Ectodermal cell (in vitro differentiated cells): ENCODE data around the gene OTULINL.

ENCODE experiments used
- H3K27ac ChIP-seq: 2 replicates; pipeline ENCODE4 v1.7.0; 2013; ENCODE audit warnings: mild to moderate bottlenecking, low read depth, low read length; ENCODE audit not compliant: insufficient read depth, poor library complexity, severe bottlenecking
- H3K27me3 ChIP-seq: 2 replicates; pipeline ENCODE4 v1.7.0; 2013; ENCODE audit warnings: mild to moderate bottlenecking, low read length; ENCODE audit not compliant: insufficient read depth, control insufficient read depth, poor library complexity, severe bottlenecking
- H3K36me3 ChIP-seq: one replicate; pipeline ENCODE4 v1.7.0; 2013; ENCODE audit warnings: low read length; ENCODE audit not compliant: control insufficient read depth, insufficient read depth
- H3K4me1 ChIP-seq: one replicate; pipeline ENCODE4 v1.7.0; 2013; ENCODE audit warnings: low read length; ENCODE audit not compliant: control insufficient read depth, insufficient read depth
- H3K4me3 ChIP-seq: 2 replicates; pipeline ENCODE4 v1.7.0; 2013; ENCODE audit warnings: low read depth, low read length, control low read depth; ENCODE audit not compliant: insufficient read depth
- H3K9me3 ChIP-seq: 2 replicates; pipeline ENCODE4 v1.7.0; 2013; ENCODE audit warnings: mild to moderate bottlenecking, low read length, moderate library complexity; ENCODE audit not compliant: control insufficient read depth
- WGBS, 2 experiments: methylation state at CpG; one replicate each; pipeline ENCODE4 v1.1.7; 2013; ENCODE audit warnings: missing lambda C conversion rate in 2 of 2; 5-methylcytosine and 5-hydroxymethylcytosine counted together

Gene OTULINL

GRCh38 chr5:14627270-14627669, 45.7 kb downstream of the OTULINL start:
- H3K27me3 ChIP-seq = no peaks in the 10 kb centered on the region
- H3K4me3 ChIP-seq = no peak overlapping the region
- H3K4me1 ChIP-seq = no peaks in the 10 kb centered on the region
- no peaks in the 10 kb centered on the region for H3K9me3 ChIP-seq
- H3K27ac ChIP-seq = no peak overlapping the region
- H3K36me3 ChIP-seq = no peaks in the 10 kb centered on the region

- WGBS, 2 experiments = 3 to 14% methylated on average over 2 of the region's 3 CpGs
- Histone ChIP-seq H3K27ac (no peak overlapping the region), H3K4me3 (no peak overlapping the region), H3K4me1 (no peaks in the 10 kb centered on the region), H3K27me3 (no peaks in the 10 kb centered on the region), H3K9me3 (no peaks in the 10 kb centered on the region), H3K36me3 (no peaks in the 10 kb centered on the region)
These were observed 46.8 kb downstream of the OTULINL start for GRCh38 chr5:14628346-14628745.

GRCh38 chr5:14630671-14631070, 49.1 kb downstream of the OTULINL start:
- H3K9me3 ChIP-seq = no peaks in the 10 kb centered on the region
- no peak overlapping the region for H3K4me3 ChIP-seq
- H3K27ac ChIP-seq = no peak overlapping the region
- WGBS, 2 experiments = 100% methylated on average over 1 of the region's 2 CpGs
- no peaks in the 10 kb centered on the region for H3K27me3 ChIP-seq
- H3K4me1 ChIP-seq = no peaks in the 10 kb centered on the region
- no peaks in the 10 kb centered on the region for H3K36me3 ChIP-seq

GRCh38 chr5:14635656-14636055, 54.1 kb downstream of the OTULINL start:
- H3K4me3 ChIP-seq = no peak overlapping the region
- H3K36me3 ChIP-seq = no peaks in the 10 kb centered on the region
- no peaks in the 10 kb centered on the region for H3K9me3 ChIP-seq
- H3K4me1 ChIP-seq = no peaks in the 10 kb centered on the region
- H3K27me3 ChIP-seq = no peaks in the 10 kb centered on the region
- WGBS, 2 experiments = 92 to 97% methylated on average over 2 of the region's 2 CpGs
- H3K27ac ChIP-seq = no peak overlapping the region

- no peak overlapping the region for H3K4me3 ChIP-seq
- H3K27me3 ChIP-seq = no peaks in the 10 kb centered on the region
- H3K36me3 ChIP-seq = no peaks in the 10 kb centered on the region
- no peaks in the 10 kb centered on the region for H3K9me3 ChIP-seq
- H3K4me1 ChIP-seq = no peaks in the 10 kb centered on the region
- WGBS, 2 experiments = 81 to 82% methylated on average over 10 of the region's 10 CpGs
- H3K27ac ChIP-seq = no peak overlapping the region
These were observed 59.2 kb downstream of the OTULINL start for GRCh38 chr5:14640765-14641164.

- H3K9me3 ChIP-seq = no peaks in the 10 kb centered on the region
- 71 to 76% methylated on average over 1 of the region's 1 CpG for WGBS, 2 experiments
- no peak overlapping the region for H3K4me3 ChIP-seq
- H3K27ac ChIP-seq = no peak overlapping the region
- H3K4me1 ChIP-seq = no peaks in the 10 kb centered on the region
- H3K27me3 ChIP-seq = no peaks in the 10 kb centered on the region
- no peaks in the 10 kb centered on the region for H3K36me3 ChIP-seq
These were observed 63.1 kb downstream of the OTULINL start for GRCh38 chr5:14644623-14645237.

- H3K36me3 ChIP-seq = no peaks in the 10 kb centered on the region
- H3K4me1 ChIP-seq = no peaks in the 10 kb centered on the region
- H3K9me3 ChIP-seq = no peaks in the 10 kb centered on the region
- H3K27ac ChIP-seq = no peak overlapping the region
- H3K4me3 ChIP-seq = no peak overlapping the region
- 75 to 76% methylated on average over 3 of the region's 3 CpGs for WGBS, 2 experiments
- H3K27me3 ChIP-seq = no peaks in the 10 kb centered on the region
These were observed 68.5 kb downstream of the OTULINL start for GRCh38 chr5:14650052-14650451.

GRCh38 chr5:14655146-14655741, 73.7 kb downstream of the OTULINL start:
- Histone ChIP-seq H3K4me3 (no peak overlapping the region), H3K36me3 (no peaks in the 10 kb centered on the region), H3K27me3 (no peaks in the 10 kb centered on the region), H3K9me3 (no peaks in the 10 kb centered on the region), H3K27ac (no peak overlapping the region), H3K4me1 (no peaks in the 10 kb centered on the region)
- WGBS, 2 experiments = 63 to 78% methylated on average over 3 to 4 of the region's 4 CpGs

GRCh38 chr5:14656898-14657297, 75.3 kb downstream of the OTULINL start:
- H3K27me3 ChIP-seq = no peaks in the 10 kb centered on the region
- WGBS, 2 experiments = 50% methylated on average over 2 of the region's 2 CpGs; no CpG with 5 or more reads in 1 of the 2 experiments

GRCh38 chr5:14659821-14660607, 78.4 kb downstream of the OTULINL start:
- Histone ChIP-seq H3K4me3 (no peak overlapping the region), H3K27me3 (peaks cover 5% of the 10 kb centered on the region), H3K9me3 (no peaks in the 10 kb centered on the region), H3K27ac (no peak overlapping the region), H3K36me3 (no peaks in the 10 kb centered on the region), H3K4me1 (no peaks in the 10 kb centered on the region)
- 86 to 88% methylated on average over 3 of the region's 3 CpGs for WGBS, 2 experiments

More at GRCh38 chr5:14656898-14657297, 75.3 kb downstream of the OTULINL start:
- Histone ChIP-seq H3K4me1 (no peaks in the 10 kb centered on the region), H3K27ac (no peak overlapping the region), H3K4me3 (no peak overlapping the region), H3K9me3 (no peaks in the 10 kb centered on the region), H3K36me3 (no peaks in the 10 kb centered on the region)
